Loucy (cell line): ENCODE measurements around the gene STK32C.

ENCODE experiments used
- H2AFZ ChIP-seq: fragments of 200-600 bp; sonication (generic); 2 replicates; pipeline ENCODE4 v1.6.0; 2016; ENCODE audit warnings: antibody characterized with exemption, mild to moderate bottlenecking, low read length, moderate library complexity
- H3F3A ChIP-seq: fragments of 200-600 bp; 2 replicates; pipeline ENCODE4 v1.6.0; 2016; ENCODE audit warnings: antibody characterized with exemption, low read depth, mild to moderate bottlenecking
- H3K27me3 ChIP-seq: fragments of 200-600 bp; sonication (generic); 2 replicates; pipeline ENCODE4 v1.6.1; 2014; ENCODE audit warnings: low read length, mild to moderate bottlenecking; ENCODE audit not compliant: insufficient read depth, poor library complexity, severe bottlenecking
- H3K36me3 ChIP-seq: fragments of 200-600 bp; sonication (generic); 2 replicates; pipeline ENCODE4 v1.6.1; 2016; ENCODE audit warnings: low read length; ENCODE audit not compliant: insufficient read depth
- H3K4me1 ChIP-seq: fragments of 200-600 bp; sonication (generic); 2 replicates; pipeline ENCODE4 v1.5.1; 2014; ENCODE audit warnings: low read length, mild to moderate bottlenecking; ENCODE audit not compliant: insufficient read depth, poor library complexity, severe bottlenecking
- H3K4me2 ChIP-seq: fragments of 200-600 bp; sonication (generic); 2 replicates; pipeline ENCODE4 v1.6.0; 2014; ENCODE audit warnings: antibody characterized with exemption, low read length, low read depth, mild to moderate bottlenecking; ENCODE audit not compliant: poor library complexity, severe bottlenecking
- H3K4me3 ChIP-seq: fragments of 200-600 bp; sonication (generic); 2 replicates; pipeline ENCODE4 v1.5.1; 2014; ENCODE audit warnings: low read length, mild to moderate bottlenecking, mixed read lengths; ENCODE audit not compliant: poor library complexity, severe bottlenecking
- H3K79me2 ChIP-seq: fragments of 200-600 bp; sonication (generic); 2 replicates; pipeline ENCODE4 v1.6.1; 2014; ENCODE audit warnings: low read length; ENCODE audit not compliant: insufficient read depth
- H3K9ac ChIP-seq: fragments of 200-600 bp; sonication (generic); 2 replicates; pipeline ENCODE4 v1.6.0; 2014; ENCODE audit warnings: mild to moderate bottlenecking, low read depth, low read length, moderate library complexity; ENCODE audit not compliant: poor library complexity, severe bottlenecking
- H3K9me2 ChIP-seq: fragments of 200-600 bp; sonication (generic); replicated peaks from 2 replicates; pipeline ENCODE4 v1.6.1; 2016; ENCODE audit warnings: low read depth, low read length, mixed read lengths
- H3K9me3 ChIP-seq: fragments of 200-600 bp; sonication (generic); 2 replicates; pipeline ENCODE4 v1.6.1; 2014; ENCODE audit warnings: mild to moderate bottlenecking, antibody characterized with exemption, low read length, low read depth; ENCODE audit not compliant: insufficient read depth
- H4K20me1 ChIP-seq: fragments of 200-600 bp; sonication (generic); 2 replicates; pipeline ENCODE4 v1.6.0; 2014; ENCODE audit warnings: antibody characterized with exemption, low read length, mild to moderate bottlenecking; ENCODE audit not compliant: insufficient read depth, poor library complexity, severe bottlenecking
- CTCF ChIP-seq: fragments of 200-600 bp; sonication (generic); conservative IDR thresholded peaks from 2 replicates; pipeline ENCODE4 v1.5.1; 2014; ENCODE audit warnings: mild to moderate bottlenecking, antibody characterized with exemption, low read length
- EZH2phosphoT487 ChIP-seq: fragments of 200-600 bp; IDR thresholded peaks from 2 replicates; pipeline ENCODE4 v1.6.1; 2018; ENCODE audit warnings: antibody characterized with exemption, mild to moderate bottlenecking, moderate library complexity, borderline replicate concordance

STK32C gene

GRCh38 chr10:132231656-132232022, 76.1 kb downstream of the STK32C start:
- Histone ChIP-seq H3K4me3 (no peak overlapping the region), H2AFZ (no peak overlapping the region), H3K79me2 (no peaks in the 10 kb centered on the region), H3K36me3 (no peaks in the 10 kb centered on the region), H3K27me3 (no peaks in the 10 kb centered on the region), H3K9me3 (no peaks in the 10 kb centered on the region), H3F3A (no peaks in the 10 kb centered on the region), H3K9me2 (no peaks in the 10 kb centered on the region), H4K20me1 (no peaks in the 10 kb centered on the region), H3K4me2 (no peak overlapping the region), H3K4me1 (peaks cover 5% of the 10 kb centered on the region), H3K9ac (no peak overlapping the region)
- TF ChIP-seq EZH2phosphoT487 (no peak), CTCF (no peak)

DNA sequence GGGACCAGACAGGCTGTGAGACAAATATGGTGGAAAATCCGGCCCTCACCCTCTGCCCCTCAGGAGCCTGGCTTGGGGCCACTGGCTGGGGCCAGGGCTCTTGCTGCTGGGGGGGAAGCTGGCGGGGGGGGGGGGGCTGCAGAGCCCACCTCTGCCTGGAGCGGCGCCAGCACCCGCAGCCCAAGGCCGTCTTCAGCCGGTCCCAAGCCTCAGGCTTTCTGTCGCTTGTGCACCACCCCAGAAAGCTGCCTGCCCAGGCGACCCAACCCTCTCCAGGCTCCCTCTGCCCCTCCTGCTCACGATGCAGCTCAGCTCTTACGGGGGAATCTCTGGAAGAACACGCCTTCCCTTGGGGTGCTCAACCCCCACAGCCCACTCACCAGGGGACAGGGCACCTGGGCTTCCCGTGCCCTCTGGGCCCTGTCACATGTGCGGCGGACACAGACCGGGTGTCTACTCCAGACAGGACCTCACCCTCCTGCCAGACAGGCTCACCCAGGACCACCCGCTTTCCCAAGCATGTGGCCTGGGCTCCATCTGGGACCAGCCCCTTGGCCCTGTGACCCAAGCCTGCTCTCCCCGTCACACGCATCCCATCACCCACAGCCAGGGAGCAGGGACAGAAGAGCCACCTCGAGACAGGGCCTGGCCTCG, 77.1 kb downstream of the STK32C start:
- no peaks in the 10 kb centered on the region for H3K79me2 ChIP-seq
- no peaks in the 10 kb centered on the region for H3F3A ChIP-seq
- H3K9me2 ChIP-seq, result no peaks in the 10 kb centered on the region
- TF ChIP-seq EZH2phosphoT487 (no peak), CTCF (no peak)
- no peak overlapping the region for H3K9ac ChIP-seq
- H3K4me1 ChIP-seq, result peaks cover 5% of the 10 kb centered on the region
- no peak overlapping the region for H3K4me2 ChIP-seq
- H3K36me3 ChIP-seq, result no peaks in the 10 kb centered on the region
- no peaks in the 10 kb centered on the region for H3K9me3 ChIP-seq
- H4K20me1 ChIP-seq, result no peaks in the 10 kb centered on the region
- H3K4me3 ChIP-seq, result no peak overlapping the region
- H3K27me3 ChIP-seq, result no peaks in the 10 kb centered on the region
- H2AFZ ChIP-seq, result no peak overlapping the region

- no peaks in the 10 kb centered on the region for H3K9me2 ChIP-seq
- no peaks in the 10 kb centered on the region for H4K20me1 ChIP-seq
- no peak overlapping the region for H3K4me3 ChIP-seq
- no peaks in the 10 kb centered on the region for H3K9me3 ChIP-seq
- H3K4me2 ChIP-seq, result no peak overlapping the region
- no peaks in the 10 kb centered on the region for H3F3A ChIP-seq
- H3K79me2 ChIP-seq, result no peaks in the 10 kb centered on the region
- no peak overlapping the region for H3K9ac ChIP-seq
- H3K36me3 ChIP-seq, result no peaks in the 10 kb centered on the region
- H3K27me3 ChIP-seq, result no peaks in the 10 kb centered on the region
- no peak overlapping the region; the same call in 1 of the 2 replicates for H2AFZ ChIP-seq
- no peak for TF ChIP-seq CTCF
- peaks cover 5% of the 10 kb centered on the region for H3K4me1 ChIP-seq
These were observed 77.8 kb downstream of the STK32C start for GRCh38 chr10:132229834-132230556.
